Kidney epithelial cell (primary cell): Measurements from ENCODE around the gene CEP128. TPM values are rescaled to one million over a fixed set of nuclear protein-coding genes. Genes with fewer than 3 reads are reported as not detected.

Source experiments
- DNase-seq: peaks from one replicate; pipeline ENCODE4 v3.0.0-alpha.2; 2010; ENCODE audit warnings: low read depth
- H3K27me3 ChIP-seq: 2 replicates; pipeline ENCODE4 v1.6.0; 2011; ENCODE audit warnings: low read length; ENCODE audit not compliant: control insufficient read depth, insufficient read depth
- H3K36me3 ChIP-seq: 2 replicates; pipeline ENCODE4 v1.5.1; 2011; ENCODE audit warnings: low read length; ENCODE audit not compliant: control insufficient read depth, insufficient read depth
- H3K4me3 ChIP-seq: 2 replicates; pipeline ENCODE4 v1.5.1; 2011; ENCODE audit warnings: low read depth, mild to moderate bottlenecking, control low read depth, low read length
- total RNA-seq: library from RNA; depleted of rRNA; stranded (reverse); fragments of >200 nt; gene quantifications from 2 replicates; pipeline ENCODE4 v1.2.3, GENCODE V29; 2015
- TF ChIP-seq, protein P1 (sequence below): IDR thresholded peaks from 2 replicates; pipeline ENCODE4 v1.5.1; 2011; ENCODE audit warnings: mild to moderate bottlenecking, moderate library complexity, low read length, control low read depth, inconsistent platforms; ENCODE audit not compliant: insufficient read depth, poor library complexity, severe bottlenecking

Gene CEP128
- total RNA-seq, 1 donor from 2014 or later: 1.7 TPM

DNA sequence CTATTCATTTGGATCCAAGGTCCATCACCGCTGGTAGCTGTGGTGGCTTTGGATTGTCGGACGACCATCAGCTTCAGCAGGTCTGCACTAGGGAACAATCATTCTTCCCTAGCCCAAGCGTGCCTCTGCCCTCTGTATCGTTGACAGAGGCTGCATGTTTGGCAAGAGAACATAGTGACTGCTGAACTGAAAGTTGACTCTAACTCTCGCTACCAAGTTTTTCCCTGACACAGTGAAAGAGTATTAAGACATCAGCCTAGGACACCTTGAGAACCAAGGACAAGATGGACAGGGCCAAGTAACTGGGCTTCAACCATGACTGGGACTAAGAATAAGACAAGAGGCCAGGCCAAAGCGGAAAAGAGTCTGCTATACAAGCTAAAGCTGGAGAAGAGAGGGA, 40.1 kb upstream of the CEP128 start:
- H3K27me3 ChIP-seq: no peaks in the 10 kb centered on the region
- TF ChIP-seq, protein P1, sequence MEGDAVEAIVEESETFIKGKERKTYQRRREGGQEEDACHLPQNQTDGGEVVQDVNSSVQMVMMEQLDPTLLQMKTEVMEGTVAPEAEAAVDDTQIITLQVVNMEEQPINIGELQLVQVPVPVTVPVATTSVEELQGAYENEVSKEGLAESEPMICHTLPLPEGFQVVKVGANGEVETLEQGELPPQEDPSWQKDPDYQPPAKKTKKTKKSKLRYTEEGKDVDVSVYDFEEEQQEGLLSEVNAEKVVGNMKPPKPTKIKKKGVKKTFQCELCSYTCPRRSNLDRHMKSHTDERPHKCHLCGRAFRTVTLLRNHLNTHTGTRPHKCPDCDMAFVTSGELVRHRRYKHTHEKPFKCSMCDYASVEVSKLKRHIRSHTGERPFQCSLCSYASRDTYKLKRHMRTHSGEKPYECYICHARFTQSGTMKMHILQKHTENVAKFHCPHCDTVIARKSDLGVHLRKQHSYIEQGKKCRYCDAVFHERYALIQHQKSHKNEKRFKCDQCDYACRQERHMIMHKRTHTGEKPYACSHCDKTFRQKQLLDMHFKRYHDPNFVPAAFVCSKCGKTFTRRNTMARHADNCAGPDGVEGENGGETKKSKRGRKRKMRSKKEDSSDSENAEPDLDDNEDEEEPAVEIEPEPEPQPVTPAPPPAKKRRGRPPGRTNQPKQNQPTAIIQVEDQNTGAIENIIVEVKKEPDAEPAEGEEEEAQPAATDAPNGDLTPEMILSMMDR: no peak
- no peak for DNase-seq
- no peaks in the 10 kb centered on the region for H3K36me3 ChIP-seq
- H3K4me3 ChIP-seq: no peak overlapping the region

DNA sequence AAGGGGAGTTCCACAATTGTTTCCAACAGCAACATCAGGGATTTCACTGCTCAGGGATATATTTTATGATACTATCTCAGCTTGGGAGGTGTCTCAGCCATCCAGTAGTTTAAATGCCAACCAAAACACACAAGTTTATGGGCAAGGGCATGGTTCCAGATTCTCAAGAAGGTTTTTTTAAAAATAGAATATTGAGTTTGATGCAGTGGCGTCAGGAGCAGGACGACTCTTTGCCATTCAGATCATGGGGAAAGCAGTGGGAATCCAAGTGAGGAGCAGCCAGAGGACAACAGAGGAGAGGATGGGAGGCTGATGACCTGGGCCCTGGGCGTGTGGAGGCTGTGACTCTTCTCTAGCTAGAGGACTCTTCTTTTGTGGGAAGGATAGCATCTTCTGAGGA, 39.6 kb upstream of the CEP128 start:
- Histone ChIP-seq H3K36me3 (no peaks in the 10 kb centered on the region), H3K27me3 (no peaks in the 10 kb centered on the region), H3K4me3 (no peak overlapping the region)
- TF ChIP-seq, protein P1: no peak
- DNase-seq: no peak

DNA sequence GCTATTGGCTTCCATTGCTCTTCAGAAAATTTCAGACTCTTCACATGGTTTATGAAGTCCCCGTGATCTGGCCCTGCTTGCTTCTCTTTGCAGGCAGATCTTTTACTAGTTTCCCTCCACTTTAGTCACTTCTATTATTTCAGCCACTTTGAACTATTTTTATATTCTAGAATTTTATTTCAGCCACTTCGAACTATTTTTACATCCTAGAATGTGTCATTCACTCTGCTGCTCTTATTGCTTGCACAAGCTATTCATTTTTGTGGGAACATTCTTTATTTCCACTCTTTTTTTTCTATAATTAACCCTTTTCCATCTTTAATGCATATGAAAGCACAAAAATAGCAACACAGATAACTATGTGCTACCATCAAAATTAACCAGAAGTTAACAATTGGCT, 38.4 kb upstream of the CEP128 start:
- DNase-seq: no peak
- TF ChIP-seq, protein P1: no peak
- H3K27me3 ChIP-seq: no peaks in the 10 kb centered on the region
- no peak overlapping the region for H3K4me3 ChIP-seq
- H3K36me3 ChIP-seq: no peaks in the 10 kb centered on the region

DNA sequence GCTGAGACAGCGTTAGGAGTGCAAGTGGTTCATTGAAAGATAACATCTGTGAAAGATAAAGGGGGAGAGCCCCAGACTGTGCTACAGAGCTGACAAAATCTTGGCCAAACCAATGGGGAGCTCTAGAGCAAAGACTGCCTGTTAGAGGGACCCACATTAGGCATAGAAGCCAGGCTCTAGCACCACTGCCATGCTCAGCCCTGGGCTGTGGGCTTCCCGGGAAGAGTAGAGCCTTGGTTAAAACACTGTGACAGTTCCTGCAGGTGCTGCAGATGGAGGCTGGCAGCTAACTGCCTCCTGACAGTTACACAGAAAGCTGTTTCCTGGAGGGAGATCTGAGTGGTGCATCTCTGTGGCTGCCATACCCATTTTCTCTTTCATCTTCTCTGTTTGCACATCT, 36.9 kb upstream of the CEP128 start:
- Histone ChIP-seq H3K4me3 (no peak overlapping the region), H3K36me3 (no peaks in the 10 kb centered on the region), H3K27me3 (no peaks in the 10 kb centered on the region)
- no peak for DNase-seq
- TF ChIP-seq, protein P1: no peak

DNA sequence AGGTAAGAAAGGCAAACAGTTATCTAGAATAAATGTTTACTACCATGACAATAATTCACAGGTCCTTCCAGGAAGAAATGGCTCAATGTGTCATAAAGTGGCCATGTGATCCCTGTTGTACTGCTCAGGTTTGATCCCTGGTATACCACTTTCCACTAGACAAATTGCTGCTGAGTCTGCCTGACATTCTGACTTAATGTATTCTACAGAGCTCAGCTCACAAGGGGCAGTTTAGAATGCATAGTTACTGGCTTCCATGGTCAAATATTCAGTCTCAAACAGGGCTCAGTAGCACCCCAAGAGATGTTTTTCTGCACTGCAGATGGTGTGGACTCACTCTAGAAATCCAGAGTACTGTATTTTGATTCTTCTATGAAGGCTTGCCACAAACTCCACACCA, 35.7 kb upstream of the CEP128 start:
- H3K27me3 ChIP-seq: no peaks in the 10 kb centered on the region

DNA sequence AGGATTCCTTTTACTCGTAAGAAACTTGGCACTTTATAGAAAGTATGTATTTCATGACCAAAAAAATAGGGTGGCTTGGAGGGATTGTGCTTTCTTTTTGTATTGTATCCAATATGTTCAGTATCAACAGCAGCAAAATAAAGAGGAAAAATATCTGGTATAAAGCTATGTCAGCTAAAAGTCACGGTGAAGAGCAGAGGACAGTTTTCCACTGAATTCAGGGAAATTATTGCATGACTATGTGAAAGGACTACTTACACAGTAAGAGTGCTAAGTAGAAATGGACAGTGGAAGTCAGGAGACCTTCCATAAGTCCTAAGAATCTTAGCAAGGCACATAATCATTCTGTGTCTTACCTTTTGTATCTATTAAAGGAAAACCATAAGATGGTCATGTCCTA, 33.1 kb upstream of the CEP128 start:
- TF ChIP-seq, protein P1: no peak
- no peak for DNase-seq

More for the DNA sequence above, 35.7 kb upstream of the CEP128 start:
- no peaks in the 10 kb centered on the region for H3K36me3 ChIP-seq
- H3K4me3 ChIP-seq: no peak overlapping the region
- TF ChIP-seq, protein P1: no peak
- no peak for DNase-seq

More for the DNA sequence above, 33.1 kb upstream of the CEP128 start:
- Histone ChIP-seq H3K36me3 (no peaks in the 10 kb centered on the region), H3K4me3 (no peak overlapping the region), H3K27me3 (no peaks in the 10 kb centered on the region)
